ENCODE results near the gene SORCS2.

The SORCS2 gene

GRCh38 chr4:7383266-7383665 is 190.9 kb downstream of the SORCS2 start:
- TF ChIP-seq POLR2A (IDR thresholded peaks at IDR 0.05; ENCODE audit: extremely low read depth, insufficient read length), result no peak
- DNase-seq (ENCODE audit: low read depth), result no peak
- H3K4me3 ChIP-seq (ENCODE audit: low read depth, low read length), result no peak overlapping the region

GRCh38 chr4:7384003-7384928 is 191.9 kb downstream of the SORCS2 start:
- no peak overlapping the region for H3K4me3 ChIP-seq (ENCODE audit: low read depth, low read length)
- no peak for DNase-seq (ENCODE audit: low read depth)
- no peak for TF ChIP-seq POLR2A (IDR thresholded peaks at IDR 0.05; ENCODE audit: extremely low read depth, insufficient read length)
- TF ChIP-seq CTCF (IDR thresholded peaks at IDR 0.05; ENCODE audit: low read depth, low read length), result no peak
- no peak for TF ChIP-seq MAX (IDR thresholded peaks at IDR 0.05; ENCODE audit: low read depth, low read length)
- no peak for TF ChIP-seq MYC (IDR thresholded peaks at IDR 0.05; ENCODE audit: low read depth, low read length)

- no peak overlapping the region for H3K4me3 ChIP-seq (ENCODE audit: low read depth, low read length)
- TF ChIP-seq MAX (IDR thresholded peaks at IDR 0.05; ENCODE audit: low read depth, low read length) (no peak), POLR2A (IDR thresholded peaks at IDR 0.05; ENCODE audit: extremely low read depth, insufficient read length) (no peak), CTCF (IDR thresholded peaks at IDR 0.05; ENCODE audit: low read depth, low read length) (no peak), MYC (IDR thresholded peaks at IDR 0.05; ENCODE audit: low read depth, low read length) (no peak)
- no peak for DNase-seq (ENCODE audit: low read depth)
Measured at GRCh38 chr4:7384929-7385890, 192.9 kb downstream of the SORCS2 start.

- no peak for DNase-seq (ENCODE audit: low read depth)
- TF ChIP-seq CTCF (IDR thresholded peaks at IDR 0.05; ENCODE audit: low read depth, low read length), result no peak
- TF ChIP-seq POLR2A (IDR thresholded peaks at IDR 0.05; ENCODE audit: extremely low read depth, insufficient read length), result no peak
- no peak for TF ChIP-seq MYC (IDR thresholded peaks at IDR 0.05; ENCODE audit: low read depth, low read length)
- TF ChIP-seq MAX (IDR thresholded peaks at IDR 0.05; ENCODE audit: low read depth, low read length), result no peak
- H3K4me3 ChIP-seq (ENCODE audit: low read depth, low read length), result no peak overlapping the region
Measured at GRCh38 chr4:7387925-7388324, 195.6 kb downstream of the SORCS2 start.

- TF ChIP-seq MYC (IDR thresholded peaks at IDR 0.05; ENCODE audit: low read depth, low read length) (no peak), POLR2A (IDR thresholded peaks at IDR 0.05; ENCODE audit: extremely low read depth, insufficient read length) (no peak), CTCF (IDR thresholded peaks at IDR 0.05; ENCODE audit: low read depth, low read length) (no peak), MAX (IDR thresholded peaks at IDR 0.05; ENCODE audit: low read depth, low read length) (no peak)
- H3K4me3 ChIP-seq (ENCODE audit: low read depth, low read length), result no peak overlapping the region
- no peak for DNase-seq (ENCODE audit: low read depth)
Measured at GRCh38 chr4:7388627-7389026, 196.3 kb downstream of the SORCS2 start.
